SW480 (cell line): ENCODE data around the gene DACT2.

ENCODE experiments used
- DNase-seq: peaks from one replicate; pipeline ENCODE4 v3.0.0-alpha.2; 2016; ENCODE audit warnings: low spot score

The DACT2 gene

DNA sequence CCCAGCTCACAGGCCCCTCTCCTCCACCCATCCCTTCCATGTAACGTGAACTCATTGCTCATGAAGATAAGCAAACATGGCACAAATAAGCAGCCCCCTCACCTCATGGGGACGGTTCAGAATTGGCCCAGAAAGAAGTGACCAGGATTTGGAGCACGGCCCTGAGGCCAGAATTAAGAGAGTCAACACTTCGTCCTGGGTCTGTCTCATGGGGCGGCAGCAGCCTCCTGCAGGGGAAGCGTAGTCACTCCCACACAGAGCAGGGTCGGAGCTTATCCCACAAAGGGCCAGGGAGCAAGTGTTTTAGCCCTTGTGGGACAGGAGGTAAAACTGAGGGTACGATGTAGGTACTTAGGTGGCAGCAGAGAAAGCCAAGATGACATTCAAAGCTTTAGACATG, 28.6 kb upstream of the DACT2 start:
- no peak for DNase-seq

GRCh38 chr6:168347615-168348014, 28.0 kb upstream of the DACT2 start:
- DNase-seq, result no peak

GRCh38 chr6:168347053-168347452, 27.5 kb upstream of the DACT2 start:
- no peak for DNase-seq

- DNase-seq, result no peak
These were observed 26.5 kb upstream of the DACT2 start for GRCh38 chr6:168345896-168346754.

DNA sequence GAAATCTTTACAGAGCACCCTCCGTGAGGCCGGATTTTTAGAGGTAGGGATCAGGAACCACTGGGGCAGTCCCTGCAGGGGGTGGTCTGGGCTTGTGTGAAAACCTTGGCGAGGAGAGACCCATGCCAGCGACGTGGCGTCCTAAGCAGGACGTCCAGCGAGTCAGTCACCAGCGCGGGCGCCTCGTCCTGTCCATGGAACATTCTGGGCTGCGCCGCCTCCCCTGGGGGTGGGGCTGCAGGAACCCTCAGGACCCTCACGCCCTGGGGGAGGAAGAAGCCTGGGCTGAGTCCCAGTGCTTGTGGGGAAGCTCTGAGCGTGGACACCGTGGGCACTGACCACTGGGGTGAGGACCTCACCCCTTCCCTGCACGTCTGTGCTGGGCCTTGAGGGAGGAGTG, 25.7 kb upstream of the DACT2 start:
- DNase-seq, result no peak

- DNase-seq, result no peak
These were observed 24.8 kb upstream of the DACT2 start for GRCh38 chr6:168344338-168344737.

- DNase-seq, result no peak
These were observed 23.9 kb upstream of the DACT2 start for GRCh38 chr6:168343239-168344150.

- no peak for DNase-seq
These were observed 23.1 kb upstream of the DACT2 start for GRCh38 chr6:168342636-168343035.

DNA sequence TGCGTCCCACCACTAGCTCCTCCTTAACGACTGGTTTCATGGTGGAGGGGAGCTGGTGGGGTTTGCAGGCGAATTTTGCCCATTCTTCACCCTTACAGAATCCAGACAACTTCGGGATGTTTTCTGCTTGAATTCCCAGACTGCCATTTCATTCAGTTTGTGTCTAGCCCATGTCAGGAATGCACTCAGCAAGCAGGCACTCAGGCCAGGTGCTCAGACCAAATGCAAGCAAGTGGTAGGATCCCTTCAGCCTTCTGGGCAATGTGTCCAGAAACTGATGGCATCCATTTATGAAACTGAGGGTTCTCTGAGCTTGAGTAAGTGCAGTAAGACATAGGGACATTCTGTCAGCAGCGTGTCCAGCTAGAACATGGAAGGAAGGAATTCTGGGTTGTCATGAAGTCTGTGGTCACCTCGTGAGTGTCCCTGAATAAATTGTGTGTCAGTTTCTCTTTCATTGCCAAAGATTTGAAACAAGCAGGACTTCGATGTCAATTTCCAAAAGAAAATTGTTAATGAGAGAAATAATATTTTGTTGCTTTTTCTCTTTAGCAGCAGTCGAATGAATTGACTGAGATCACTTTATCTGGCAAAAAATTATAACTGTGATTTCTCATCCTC, 21.8 kb upstream of the DACT2 start:
- DNase-seq, result no peak

DNA sequence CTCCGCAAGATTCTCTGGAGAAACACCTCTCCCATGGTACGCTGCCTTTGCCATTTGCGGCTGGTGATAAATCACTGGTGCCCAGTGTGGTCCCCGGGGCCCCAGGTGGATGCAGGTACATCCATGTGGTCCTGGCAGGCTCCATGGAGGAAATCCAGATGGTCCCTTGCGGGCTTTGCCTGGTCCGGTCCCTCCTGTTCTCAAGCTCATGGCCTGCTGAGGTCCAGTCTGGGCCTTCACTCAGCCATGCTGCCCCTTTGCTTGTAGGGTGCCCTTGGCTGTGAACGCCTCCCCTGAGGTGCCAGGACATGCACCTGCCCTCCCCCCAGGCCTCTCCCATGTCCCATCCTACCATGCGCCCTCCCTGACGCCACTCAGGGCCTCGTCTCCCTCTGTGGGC, 21.2 kb upstream of the DACT2 start:
- DNase-seq, result no peak

DNA sequence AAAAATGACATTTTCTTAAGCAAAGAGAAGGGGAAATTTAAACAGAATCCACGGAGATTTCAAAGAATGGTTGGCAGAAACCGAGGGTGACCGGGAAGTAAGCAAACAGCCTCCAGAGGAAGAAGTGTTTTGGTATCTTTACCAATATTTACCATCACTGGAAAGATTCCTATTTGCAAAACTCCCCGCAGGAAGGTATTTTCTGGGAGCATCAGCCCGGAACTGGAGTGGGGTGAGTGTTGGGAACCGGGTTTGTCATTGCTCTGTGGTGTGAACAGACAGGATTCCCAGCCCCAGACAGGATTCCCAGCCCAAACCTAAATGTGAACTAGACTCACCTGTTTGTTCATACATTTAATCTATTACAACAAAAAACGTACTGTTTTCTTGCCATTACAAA, 19.2 kb upstream of the DACT2 start:
- no peak for DNase-seq

DNA sequence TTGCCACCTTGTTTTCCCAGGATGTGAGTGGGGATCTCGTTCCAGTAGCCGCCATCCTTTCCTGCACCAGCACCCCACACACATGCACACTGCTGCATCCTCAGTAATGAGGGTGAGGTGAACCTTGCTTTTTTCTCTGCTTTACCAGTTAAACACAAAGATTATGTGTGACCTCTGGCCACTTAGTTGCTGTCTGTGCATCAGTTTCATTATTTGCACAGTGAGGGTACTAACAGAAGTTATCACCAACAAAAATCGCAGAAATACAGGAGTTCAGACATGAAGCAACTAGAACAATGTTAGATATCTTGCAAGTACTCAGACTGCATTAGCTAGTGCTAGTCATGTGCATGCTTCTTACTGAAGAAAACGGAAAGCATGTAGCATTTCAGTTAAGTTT, 17.4 kb upstream of the DACT2 start:
- DNase-seq, result no peak

GRCh38 chr6:168333989-168334388, 14.4 kb upstream of the DACT2 start:
- no peak for DNase-seq

- no peak for DNase-seq
These were observed 13.9 kb upstream of the DACT2 start for GRCh38 chr6:168333491-168333890.

GRCh38 chr6:168333039-168333438, 13.5 kb upstream of the DACT2 start:
- DNase-seq, result peak; percentile 9

- no peak for DNase-seq
These were observed 12.4 kb upstream of the DACT2 start for GRCh38 chr6:168332020-168332419.

DNA sequence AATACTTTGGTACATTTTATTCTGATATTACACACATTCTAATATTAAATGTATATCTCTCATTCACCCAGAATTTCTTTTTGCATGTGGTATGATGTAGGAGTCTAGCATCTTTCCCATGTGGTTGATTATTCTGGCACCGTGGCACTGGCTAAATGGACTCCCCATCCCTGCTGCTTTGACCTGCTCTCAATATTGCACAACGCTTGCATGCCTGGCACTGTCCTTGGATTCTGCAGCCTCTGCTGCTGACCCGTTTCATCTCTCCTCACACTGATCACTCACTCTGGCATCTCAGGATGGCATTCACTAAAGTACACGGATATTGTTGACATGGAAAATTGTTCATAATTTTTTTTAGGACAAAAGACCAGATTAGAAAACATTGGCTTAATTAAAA, 11.5 kb upstream of the DACT2 start:
- DNase-seq, result no peak

- no peak for DNase-seq
These were observed 10.8 kb upstream of the DACT2 start for GRCh38 chr6:168330403-168330802.

DNA sequence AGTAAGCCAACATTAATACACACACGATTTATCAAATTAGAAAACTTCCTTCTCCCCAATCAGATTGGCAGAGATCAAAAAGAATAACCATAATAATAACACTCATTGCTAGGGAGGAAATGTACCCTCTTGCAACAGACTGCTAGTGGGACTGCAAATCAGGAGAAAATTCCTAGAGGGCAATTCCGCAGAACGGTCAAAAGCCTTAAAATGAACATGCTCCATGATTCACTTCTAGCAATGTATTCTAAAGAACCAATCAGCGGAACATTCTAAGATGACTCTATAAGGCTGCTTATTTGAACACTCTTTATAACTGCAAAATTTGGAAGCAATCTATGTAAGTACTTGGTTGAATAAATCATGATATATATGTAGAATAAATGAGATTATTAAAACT, 8.5 kb upstream of the DACT2 start:
- DNase-seq, result no peak

DNA sequence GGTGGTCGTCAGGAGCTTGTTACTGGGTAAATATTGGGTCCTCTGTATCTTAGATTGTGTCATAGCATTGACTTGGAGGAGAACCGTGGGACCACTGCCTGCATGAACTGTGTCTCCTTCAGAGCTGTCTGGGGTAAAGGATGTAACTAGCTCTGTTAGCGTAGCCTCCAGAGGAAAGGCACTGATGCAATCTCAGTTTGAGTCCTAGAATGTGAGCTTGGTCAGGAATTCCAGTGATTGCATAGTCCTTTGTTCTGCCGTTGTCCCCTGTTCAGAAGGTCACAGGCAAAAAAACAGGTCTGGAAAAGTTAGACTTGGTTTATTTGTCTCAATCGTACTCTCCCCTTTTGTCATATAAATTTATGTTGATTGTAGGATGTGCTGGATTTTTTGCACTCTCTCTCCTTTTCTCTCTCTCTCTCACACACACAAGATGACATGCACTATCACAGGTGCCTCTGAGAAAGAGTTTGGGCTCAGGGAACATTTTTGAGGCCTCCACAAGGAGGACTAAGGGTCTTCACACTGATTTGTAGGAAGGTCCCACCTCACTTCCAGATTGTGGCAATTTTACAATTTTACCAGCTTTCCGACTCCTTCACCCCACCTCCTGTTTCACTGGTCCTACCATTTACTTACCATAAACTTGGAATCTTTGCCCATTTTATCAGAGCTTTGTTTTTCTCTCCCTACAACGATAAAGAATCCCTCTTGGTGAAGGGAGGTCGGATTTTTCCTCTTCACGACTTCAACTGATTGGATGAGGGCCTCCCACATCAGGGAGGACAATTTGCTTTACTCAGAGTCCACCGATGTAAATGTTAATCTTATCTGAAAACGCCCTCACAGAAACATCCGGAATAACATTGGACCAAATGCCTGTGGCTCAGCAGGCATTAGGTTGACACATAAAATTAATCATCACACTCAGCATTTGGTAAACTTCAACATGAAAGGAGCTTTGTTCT, 7.0 kb upstream of the DACT2 start:
- DNase-seq, result peak; percentile 88

- DNase-seq, result no peak
These were observed 3.4 kb upstream of the DACT2 start for GRCh38 chr6:168322966-168323365.

GRCh38 chr6:168320634-168321033, 1.1 kb upstream of the DACT2 start:
- DNase-seq, result no peak
